ENCODE data around the gene GSTK1. TPM values are rescaled to one million over a fixed set of nuclear protein-coding genes. Genes with fewer than 3 reads are reported as not detected.

Gene GSTK1
- total and polyA plus RNA-seq, 9 of the 15 experiments (the other 6 are each of a cell fraction or from before 2014, with no cell fraction given): 155 to 441 (median 233) TPM

DNA sequence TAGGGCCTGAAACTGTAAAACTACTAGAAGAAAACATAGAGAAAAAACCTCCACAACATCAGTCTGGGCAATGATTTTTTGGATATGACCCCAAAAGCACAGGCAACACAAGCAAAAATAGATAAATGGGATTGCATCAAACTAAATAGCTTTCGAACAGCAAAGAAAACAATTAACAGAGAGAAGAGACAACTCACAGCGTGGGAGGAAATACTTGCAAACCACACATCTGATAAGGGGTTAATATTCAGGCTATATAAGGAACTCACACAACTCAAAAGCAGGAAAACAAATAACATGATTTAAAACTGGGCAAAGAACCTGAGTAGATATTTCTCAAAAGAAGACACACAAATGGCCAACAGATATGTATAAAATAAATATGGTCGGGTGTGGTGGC, 7.7 kb upstream of the GSTK1 start (continued):
- TF ChIP-seq ARID3A (IDR thresholded peaks at IDR 0.05; ENCODE audit: borderline replicate concordance, low read depth, low read length): peak; percentile 57; the same call in 1 of the 2 replicates
- no peak for TF ChIP-seq HEY1 (CRISPR knock-in tag; IDR thresholded peaks at IDR 0.05; ENCODE audit: borderline replicate concordance)
- TF ChIP-seq VEZF1 (CRISPR knock-in tag; IDR thresholded peaks at IDR 0.05): 0 out of 2 replicates have a peak, but pooled peaks have one; percentile 19
- TF ChIP-seq ZNF146 (CRISPR knock-in tag; IDR thresholded peaks at IDR 0.05; ENCODE audit: unreplicated experiment): no peak
- no peak for TF ChIP-seq IFI16 (CRISPR knock-in tag; IDR thresholded peaks at IDR 0.05)
- no peak for TF ChIP-seq SRSF1 (IDR thresholded peaks at IDR 0.05; ENCODE audit: low read depth, low read length)
- TF ChIP-seq FOXJ2 (tag; IDR thresholded peaks at IDR 0.05): 0 out of 2 replicates have a peak, but pooled peaks have one; percentile 37
- TF ChIP-seq MTA2 (IDR thresholded peaks at IDR 0.05; ENCODE audit: low read depth): no peak
- TF ChIP-seq MTA1 (IDR thresholded peaks at IDR 0.05; ENCODE audit: borderline replicate concordance): no peak
- TF ChIP-seq EZH2 (IDR thresholded peaks at IDR 0.05; ENCODE audit: borderline replicate concordance, low read depth, low read length): no peak
- TF ChIP-seq, protein P1, sequence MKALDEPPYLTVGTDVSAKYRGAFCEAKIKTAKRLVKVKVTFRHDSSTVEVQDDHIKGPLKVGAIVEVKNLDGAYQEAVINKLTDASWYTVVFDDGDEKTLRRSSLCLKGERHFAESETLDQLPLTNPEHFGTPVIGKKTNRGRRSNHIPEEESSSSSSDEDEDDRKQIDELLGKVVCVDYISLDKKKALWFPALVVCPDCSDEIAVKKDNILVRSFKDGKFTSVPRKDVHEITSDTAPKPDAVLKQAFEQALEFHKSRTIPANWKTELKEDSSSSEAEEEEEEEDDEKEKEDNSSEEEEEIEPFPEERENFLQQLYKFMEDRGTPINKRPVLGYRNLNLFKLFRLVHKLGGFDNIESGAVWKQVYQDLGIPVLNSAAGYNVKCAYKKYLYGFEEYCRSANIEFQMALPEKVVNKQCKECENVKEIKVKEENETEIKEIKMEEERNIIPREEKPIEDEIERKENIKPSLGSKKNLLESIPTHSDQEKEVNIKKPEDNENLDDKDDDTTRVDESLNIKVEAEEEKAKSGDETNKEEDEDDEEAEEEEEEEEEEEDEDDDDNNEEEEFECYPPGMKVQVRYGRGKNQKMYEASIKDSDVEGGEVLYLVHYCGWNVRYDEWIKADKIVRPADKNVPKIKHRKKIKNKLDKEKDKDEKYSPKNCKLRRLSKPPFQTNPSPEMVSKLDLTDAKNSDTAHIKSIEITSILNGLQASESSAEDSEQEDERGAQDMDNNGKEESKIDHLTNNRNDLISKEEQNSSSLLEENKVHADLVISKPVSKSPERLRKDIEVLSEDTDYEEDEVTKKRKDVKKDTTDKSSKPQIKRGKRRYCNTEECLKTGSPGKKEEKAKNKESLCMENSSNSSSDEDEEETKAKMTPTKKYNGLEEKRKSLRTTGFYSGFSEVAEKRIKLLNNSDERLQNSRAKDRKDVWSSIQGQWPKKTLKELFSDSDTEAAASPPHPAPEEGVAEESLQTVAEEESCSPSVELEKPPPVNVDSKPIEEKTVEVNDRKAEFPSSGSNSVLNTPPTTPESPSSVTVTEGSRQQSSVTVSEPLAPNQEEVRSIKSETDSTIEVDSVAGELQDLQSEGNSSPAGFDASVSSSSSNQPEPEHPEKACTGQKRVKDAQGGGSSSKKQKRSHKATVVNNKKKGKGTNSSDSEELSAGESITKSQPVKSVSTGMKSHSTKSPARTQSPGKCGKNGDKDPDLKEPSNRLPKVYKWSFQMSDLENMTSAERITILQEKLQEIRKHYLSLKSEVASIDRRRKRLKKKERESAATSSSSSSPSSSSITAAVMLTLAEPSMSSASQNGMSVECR (CRISPR knock-in tag; IDR thresholded peaks at IDR 0.05): no peak
- TF ChIP-seq, protein P2, sequence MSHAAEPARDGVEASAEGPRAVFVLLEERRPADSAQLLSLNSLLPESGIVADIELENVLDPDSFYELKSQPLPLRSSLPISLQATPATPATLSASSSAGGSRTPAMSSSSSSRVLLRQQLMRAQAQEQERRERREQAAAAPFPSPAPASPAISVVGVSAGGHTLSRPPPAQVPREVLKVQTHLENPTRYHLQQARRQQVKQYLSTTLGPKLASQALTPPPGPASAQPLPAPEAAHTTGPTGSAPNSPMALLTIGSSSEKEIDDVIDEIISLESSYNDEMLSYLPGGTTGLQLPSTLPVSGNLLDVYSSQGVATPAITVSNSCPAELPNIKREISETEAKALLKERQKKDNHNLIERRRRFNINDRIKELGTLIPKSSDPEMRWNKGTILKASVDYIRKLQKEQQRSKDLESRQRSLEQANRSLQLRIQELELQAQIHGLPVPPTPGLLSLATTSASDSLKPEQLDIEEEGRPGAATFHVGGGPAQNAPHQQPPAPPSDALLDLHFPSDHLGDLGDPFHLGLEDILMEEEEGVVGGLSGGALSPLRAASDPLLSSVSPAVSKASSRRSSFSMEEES (CRISPR knock-in tag; IDR thresholded peaks at IDR 0.05): no peak
- TF ChIP-seq THRAP3 (IDR thresholded peaks at IDR 0.05; ENCODE audit: borderline replicate concordance): no peak
- peak; percentile 77 for TF ChIP-seq DACH1 (IDR thresholded peaks at IDR 0.05; ENCODE audit: partially characterized antibody)
- no peak for TF ChIP-seq ATF2 (CRISPR knock-in tag; IDR thresholded peaks at IDR 0.05)
- TF ChIP-seq ZBTB1 (CRISPR knock-in tag; IDR thresholded peaks at IDR 0.05; ENCODE audit: borderline replicate concordance, low read depth): no peak
- TF ChIP-seq ZNF584 (CRISPR knock-in tag; IDR thresholded peaks at IDR 0.05; ENCODE audit: low read depth): no peak
- no peak for TF ChIP-seq ZNF143 (CRISPR knock-in tag; IDR thresholded peaks at IDR 0.05)

All from K562 (cell line).